RWPE1 (cell line): ENCODE measurements around the gene TMEM234.
A peak's percentile ranks its signal among the peaks of the same experiment; 100 is the strongest.

Experiments
- CTCF ChIA-PET: fragments of 350-600 bp; sonication (Branson Sonifier 250); formaldehyde crosslinking; extraction: SDS; loops from one replicate; lab custom pipeline; 2021; lab: Yijun Ruan, JAX
- POLR2A ChIA-PET: fragments of 400-600 bp; formaldehyde crosslinking; extraction: SDS; loops from one replicate; lab custom pipeline; 2020; ENCODE audit warnings: antibody characterized with exemption; ENCODE audit not compliant: low non-redundant PET; lab: Yijun Ruan, JAX
- DNase-seq: peaks from one replicate; pipeline ENCODE4 v3.0.0; 2012; ENCODE audit warnings: low spot score
- H3K27ac ChIP-seq: fragments of 450-650 bp; 2 replicates; pipeline ENCODE4 v1.5.1; 2017
- CTCF ChIP-seq: fragments of 450-650 bp; conservative IDR thresholded peaks from 2 replicates; pipeline ENCODE4 v1.5.1; 2017; ENCODE audit warnings: low read depth, mild to moderate bottlenecking

The TMEM234 gene

GRCh38 chr1:32199043-32199716, 23.0 kb downstream of the TMEM234 start:
- ChIA-PET CTCF (interaction anchor here (0.7 kb wide), 1 partner anchor 416 kb away, joined by 4 read pairs; no protein-coding TSS in a partner anchor), POLR2A (no interaction called here)
- no peak for DNase-seq
- TF ChIP-seq CTCF, result no peak
- peak overlapping the region; percentile 71 for H3K27ac ChIP-seq

GRCh38 chr1:32198237-32199042, 23.7 kb downstream of the TMEM234 start:
- ChIA-PET CTCF (interaction anchor here (0.7 kb wide), 1 partner anchor 242 kb away, joined by 3 read pairs; no protein-coding TSS in a partner anchor), POLR2A (no interaction called here)
- TF ChIP-seq CTCF, result no peak
- no peak for DNase-seq
- H3K27ac ChIP-seq, result peak overlapping the region; percentile 71

GRCh38 chr1:32197837-32198236, 24.3 kb downstream of the TMEM234 start:
- ChIA-PET CTCF (interaction anchor here (0.7 kb wide), 1 partner anchor 241 kb away, joined by 3 read pairs; no protein-coding TSS in a partner anchor), POLR2A (no interaction called here)
- no peak for DNase-seq
- H3K27ac ChIP-seq, result peak overlapping the region; percentile 71
- TF ChIP-seq CTCF, result no peak

- no peak for TF ChIP-seq CTCF
- peak overlapping the region; percentile 71 for H3K27ac ChIP-seq
- ChIA-PET POLR2A (no interaction called here), CTCF (no interaction called here)
- no peak for DNase-seq
Observed at GRCh38 chr1:32197074-32197473, 25.1 kb downstream of the TMEM234 start.

GRCh38 chr1:32195972-32196823, 26.0 kb downstream of the TMEM234 start:
- no peak for DNase-seq
- ChIA-PET CTCF (no interaction called here), POLR2A (no interaction called here)
- no peak for TF ChIP-seq CTCF
- peak overlapping the region; percentile 40; the same call in 1 of the 2 replicates for H3K27ac ChIP-seq

- CTCF ChIA-PET, result no interaction called here
- no peak for TF ChIP-seq CTCF
- no peak for DNase-seq
- peak overlapping the region; percentile 34 for H3K27ac ChIP-seq
- POLR2A ChIA-PET, result no interaction called here
Observed at GRCh38 chr1:32195531-32195930, 26.6 kb downstream of the TMEM234 start.
